SJSA1 (cell line): ENCODE results near the gene RELN. TPM values are rescaled to one million over a fixed set of nuclear protein-coding genes. Genes with fewer than 3 reads are reported as not detected.

ENCODE experiments used
- DNase-seq, 2 experiments: peaks; one replicate each; pipeline ENCODE4 v3.0.0-alpha.2; 2015 to 2020; ENCODE audit warnings: low spot score in 2 of 2, low read depth in 1 of 2
- H3K27ac ChIP-seq: fragments of 250-450 bp; sonication (Bioruptor Pico); 2 replicates; pipeline ENCODE4 v1.5.1; 2020; ENCODE audit warnings: mild to moderate bottlenecking, moderate library complexity
- H3K27me3 ChIP-seq: fragments of 250-450 bp; sonication (Bioruptor Pico); replicated peaks from 2 replicates; pipeline ENCODE4 v1.5.1; 2020; ENCODE audit warnings: mild to moderate bottlenecking, moderate library complexity
- H3K36me3 ChIP-seq: fragments of 250-450 bp; sonication (Bioruptor Pico); 2 replicates; pipeline ENCODE4 v1.5.1; 2020; ENCODE audit warnings: mild to moderate bottlenecking
- H3K4me1 ChIP-seq: fragments of 250-450 bp; sonication (Bioruptor Pico); replicated peaks from 2 replicates; pipeline ENCODE4 v1.6.1; 2021; ENCODE audit warnings: mild to moderate bottlenecking
- H3K4me3 ChIP-seq: fragments of 250-450 bp; sonication (Bioruptor Pico); 2 replicates; pipeline ENCODE4 v1.5.1; 2020; ENCODE audit warnings: mild to moderate bottlenecking
- H3K9me3 ChIP-seq: fragments of 250-450 bp; sonication (Bioruptor Pico); replicated peaks from 2 replicates; pipeline ENCODE4 v1.5.1; 2020; ENCODE audit warnings: mild to moderate bottlenecking
- total RNA-seq: library from RNA; depleted of rRNA; stranded (reverse); fragments of >200 nt; shearing (Covaris generic); gene quantifications from 2 replicates; pipeline ENCODE4 v1.2.3, GENCODE V29; 2014

The RELN gene
- total RNA-seq, 1 experiment from 2014 or later, result 0.03 TPM

DNA sequence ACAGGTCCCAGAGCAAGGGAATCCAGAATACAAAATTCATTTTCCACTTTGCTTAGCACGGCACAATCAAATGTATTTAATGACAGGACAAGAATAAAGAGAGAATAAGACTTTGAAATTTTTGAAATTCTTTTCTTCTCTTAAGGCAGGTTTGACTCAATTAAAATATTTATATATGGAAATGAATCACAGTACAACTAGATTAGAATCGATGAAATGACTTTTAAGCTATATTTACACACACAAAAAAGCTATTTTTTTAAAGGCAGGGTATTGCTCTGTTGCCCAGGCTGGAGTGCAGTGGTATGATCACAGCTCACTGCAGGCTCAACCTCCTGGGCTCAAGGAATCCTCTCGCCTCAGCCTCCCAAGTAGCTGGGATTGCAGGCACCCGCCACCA lies 278.0 kb downstream of the RELN start:
- no peak for DNase-seq
- Histone ChIP-seq H3K4me3 (no peak overlapping the region), H3K4me1 (no peaks in the 10 kb centered on the region), H3K27ac (no peak overlapping the region), H3K36me3 (no peaks in the 10 kb centered on the region), H3K9me3 (no peaks in the 10 kb centered on the region), H3K27me3 (no peaks in the 10 kb centered on the region)

DNA sequence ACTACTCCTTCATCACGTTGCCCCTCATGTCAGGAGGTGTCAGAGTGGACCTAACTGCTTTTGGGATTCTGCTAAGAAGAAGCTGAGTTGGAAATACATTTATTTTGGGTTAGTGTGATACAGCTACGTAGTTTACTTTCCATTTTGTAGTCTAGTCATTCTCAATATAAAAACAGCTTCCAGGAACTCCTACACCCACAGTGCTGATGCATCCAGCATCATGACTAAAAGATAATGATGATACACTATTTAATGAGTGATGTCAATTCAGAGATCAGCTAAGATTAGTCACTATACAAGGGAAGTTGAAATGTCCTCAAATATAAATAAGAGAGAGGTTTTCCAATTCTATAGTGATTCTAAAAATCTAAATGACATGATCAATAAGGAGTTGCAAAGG lies 279.2 kb downstream of the RELN start:
- no peaks in the 10 kb centered on the region for H3K36me3 ChIP-seq
- H3K27me3 ChIP-seq, result no peaks in the 10 kb centered on the region
- H3K27ac ChIP-seq, result no peak overlapping the region
- no peak for DNase-seq
- H3K4me3 ChIP-seq, result no peak overlapping the region
- no peaks in the 10 kb centered on the region for H3K4me1 ChIP-seq
- H3K9me3 ChIP-seq, result no peaks in the 10 kb centered on the region

DNA sequence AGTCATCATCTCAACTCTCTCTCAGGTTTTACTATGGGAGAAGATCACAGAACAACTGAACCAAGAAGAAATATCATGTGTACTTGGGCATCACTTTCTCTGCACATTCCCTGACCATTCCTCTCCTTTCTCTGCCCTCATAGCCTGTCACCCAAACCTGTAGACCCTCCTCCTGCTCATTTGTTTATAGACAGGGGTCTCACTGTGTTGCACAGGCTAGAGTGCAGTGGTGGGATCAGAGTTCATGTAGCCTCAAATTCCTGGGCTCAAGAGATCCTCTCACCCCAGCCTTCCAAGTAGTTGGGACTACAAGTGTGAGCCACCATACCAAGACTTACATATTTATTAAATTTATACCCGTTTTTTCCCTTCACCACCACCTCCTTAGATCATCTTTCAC lies 282.7 kb downstream of the RELN start:
- Histone ChIP-seq H3K4me1 (no peaks in the 10 kb centered on the region), H3K27ac (no peak overlapping the region), H3K9me3 (no peaks in the 10 kb centered on the region), H3K4me3 (no peak overlapping the region), H3K27me3 (no peaks in the 10 kb centered on the region), H3K36me3 (no peaks in the 10 kb centered on the region)
- DNase-seq, result no peak

DNA sequence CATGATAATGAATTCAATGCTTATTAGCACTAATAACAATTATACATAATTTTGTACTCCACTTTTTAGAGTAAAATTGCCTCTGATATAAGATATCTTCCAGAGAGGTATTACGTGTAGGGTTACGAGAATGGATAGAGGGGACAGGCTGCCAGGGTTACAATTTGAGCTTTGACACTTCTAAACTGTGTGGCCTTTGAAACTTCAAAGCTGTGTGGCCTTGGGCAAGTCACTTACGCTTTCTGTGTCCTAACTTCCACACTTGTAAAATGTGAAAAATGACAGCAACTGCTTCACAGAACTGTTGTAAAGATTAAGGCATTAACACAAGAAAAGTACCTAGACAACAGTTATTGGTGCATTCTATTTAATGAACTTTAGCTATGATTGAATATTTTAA lies 283.9 kb downstream of the RELN start:
- H3K4me3 ChIP-seq, result no peak overlapping the region
- H3K9me3 ChIP-seq, result no peaks in the 10 kb centered on the region
- no peaks in the 10 kb centered on the region for H3K27me3 ChIP-seq
- DNase-seq, result no peak
- H3K36me3 ChIP-seq, result no peaks in the 10 kb centered on the region
- H3K27ac ChIP-seq, result no peak overlapping the region
- no peaks in the 10 kb centered on the region for H3K4me1 ChIP-seq

DNA sequence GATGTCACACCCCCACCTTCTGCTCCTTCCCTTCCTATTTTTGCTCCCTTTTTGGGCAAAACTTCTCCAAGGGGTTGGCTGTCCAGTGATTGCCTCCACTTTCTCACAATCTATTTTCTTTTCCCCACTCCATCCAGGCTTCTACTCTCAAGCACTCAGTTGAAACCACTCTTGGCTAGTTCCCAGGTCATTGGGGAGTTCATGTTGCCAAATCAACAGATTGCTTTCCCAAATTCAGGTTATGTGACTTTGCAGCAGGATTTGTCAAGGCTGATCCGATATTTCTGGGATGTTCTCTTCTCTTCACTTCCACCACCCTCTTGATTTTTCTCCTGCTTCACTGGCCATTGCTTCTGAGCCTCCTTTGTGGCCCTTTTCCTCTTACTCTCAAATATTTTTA lies 284.8 kb downstream of the RELN start:
- H3K4me1 ChIP-seq, result no peaks in the 10 kb centered on the region
- H3K27ac ChIP-seq, result no peak overlapping the region
- no peaks in the 10 kb centered on the region for H3K36me3 ChIP-seq
- H3K9me3 ChIP-seq, result no peaks in the 10 kb centered on the region
- no peaks in the 10 kb centered on the region for H3K27me3 ChIP-seq
- no peak for DNase-seq
- H3K4me3 ChIP-seq, result no peak overlapping the region

DNA sequence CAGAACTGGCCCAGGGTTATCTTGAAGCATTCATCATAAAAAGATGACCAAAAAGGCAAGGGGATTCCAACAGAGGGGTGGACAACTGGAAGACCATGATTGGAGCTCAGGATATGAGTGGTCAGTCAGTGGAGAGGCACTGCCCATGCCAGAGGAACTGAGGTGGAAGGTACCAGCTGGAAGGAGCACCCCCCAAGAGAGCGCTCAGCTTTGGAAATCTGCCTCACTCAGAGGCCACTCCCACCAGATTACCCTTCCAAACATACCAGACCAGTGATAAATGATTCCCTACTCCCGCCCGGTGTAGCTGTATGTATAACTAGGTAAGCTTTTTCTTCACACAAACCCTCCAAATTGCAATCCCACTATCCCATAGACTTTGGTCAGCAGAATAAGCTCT lies 286.5 kb downstream of the RELN start:
- DNase-seq, result no peak
- Histone ChIP-seq H3K9me3 (no peaks in the 10 kb centered on the region), H3K36me3 (no peaks in the 10 kb centered on the region)

DNA sequence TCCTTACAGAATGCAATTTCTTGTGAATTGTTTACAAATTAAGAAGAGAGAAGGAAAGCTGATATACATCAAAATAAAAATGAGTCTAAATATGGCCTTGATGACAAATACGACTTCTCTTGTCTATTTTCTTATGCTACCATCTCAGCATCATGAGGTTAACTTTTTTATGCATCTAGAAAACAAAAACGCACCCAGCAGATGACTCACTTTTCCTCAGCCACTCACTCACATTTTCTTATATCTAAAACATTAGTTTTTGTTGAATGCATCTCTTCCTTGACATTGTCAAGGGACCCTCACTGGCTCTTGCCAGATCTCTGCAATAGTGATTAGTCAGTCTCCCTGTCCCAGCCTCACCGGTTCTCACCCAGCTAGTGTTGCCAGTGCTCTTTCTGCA lies 287.0 kb downstream of the RELN start:
- H3K36me3 ChIP-seq, result no peaks in the 10 kb centered on the region
- no peak overlapping the region for H3K27ac ChIP-seq
- DNase-seq, result no peak
- H3K4me1 ChIP-seq, result no peaks in the 10 kb centered on the region
- H3K4me3 ChIP-seq, result no peak overlapping the region
- H3K27me3 ChIP-seq, result no peaks in the 10 kb centered on the region; the same call in none of the 2 replicates
- H3K9me3 ChIP-seq, result no peaks in the 10 kb centered on the region

More for the DNA sequence above, 286.5 kb downstream of the RELN start:
- H3K27ac ChIP-seq, result no peak overlapping the region
- no peaks in the 10 kb centered on the region; the same call in 1 of the 2 replicates for H3K27me3 ChIP-seq
- H3K4me3 ChIP-seq, result no peak overlapping the region
- no peaks in the 10 kb centered on the region for H3K4me1 ChIP-seq

DNA sequence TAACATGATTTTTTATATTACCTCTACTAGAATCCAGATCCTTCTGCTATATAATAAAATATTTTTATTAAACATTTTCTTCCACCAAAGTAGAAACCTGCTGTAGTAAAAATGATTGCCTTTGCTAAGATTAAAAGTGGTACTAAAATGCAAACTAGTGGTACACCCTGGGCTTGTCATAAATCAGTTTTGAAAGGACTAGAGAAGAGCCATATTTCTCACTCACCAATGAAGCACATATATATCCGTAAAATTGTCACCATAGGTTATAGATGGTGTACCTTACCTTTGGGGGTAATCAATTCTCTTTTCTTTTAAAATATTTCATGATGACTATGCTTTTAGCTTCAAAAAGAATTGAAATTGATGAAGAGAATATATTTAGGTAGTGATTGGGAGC lies 290.4 kb downstream of the RELN start:
- no peak overlapping the region for H3K4me3 ChIP-seq
- no peaks in the 10 kb centered on the region for H3K9me3 ChIP-seq
- DNase-seq, result no peak
- no peak overlapping the region for H3K27ac ChIP-seq
- H3K4me1 ChIP-seq, result no peaks in the 10 kb centered on the region
- no peaks in the 10 kb centered on the region; the same call in none of the 2 replicates for H3K27me3 ChIP-seq
- no peaks in the 10 kb centered on the region for H3K36me3 ChIP-seq

DNA sequence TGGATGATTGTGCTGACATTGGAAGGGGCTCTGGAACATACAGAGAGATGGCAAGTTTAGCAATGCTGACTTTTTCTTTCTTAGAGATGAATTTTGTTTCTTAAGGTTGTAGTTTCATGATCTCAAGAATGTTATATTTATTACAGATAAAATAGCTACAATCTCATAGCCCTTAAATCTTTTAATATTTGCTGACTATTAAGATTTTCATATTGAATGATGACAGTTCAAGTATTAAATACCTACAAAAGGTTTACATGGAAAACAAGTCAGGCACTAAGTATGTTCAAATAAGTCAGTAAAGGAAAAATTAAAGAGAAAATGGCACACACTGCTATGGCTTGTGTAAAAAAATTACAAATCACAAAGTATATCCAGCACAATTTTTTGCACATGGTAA lies 291.4 kb downstream of the RELN start:
- H3K9me3 ChIP-seq, result no peaks in the 10 kb centered on the region
- no peaks in the 10 kb centered on the region for H3K4me1 ChIP-seq
- no peaks in the 10 kb centered on the region for H3K36me3 ChIP-seq
- no peak overlapping the region for H3K27ac ChIP-seq
- no peaks in the 10 kb centered on the region; the same call in none of the 2 replicates for H3K27me3 ChIP-seq
- no peak for DNase-seq
- no peak overlapping the region for H3K4me3 ChIP-seq

DNA sequence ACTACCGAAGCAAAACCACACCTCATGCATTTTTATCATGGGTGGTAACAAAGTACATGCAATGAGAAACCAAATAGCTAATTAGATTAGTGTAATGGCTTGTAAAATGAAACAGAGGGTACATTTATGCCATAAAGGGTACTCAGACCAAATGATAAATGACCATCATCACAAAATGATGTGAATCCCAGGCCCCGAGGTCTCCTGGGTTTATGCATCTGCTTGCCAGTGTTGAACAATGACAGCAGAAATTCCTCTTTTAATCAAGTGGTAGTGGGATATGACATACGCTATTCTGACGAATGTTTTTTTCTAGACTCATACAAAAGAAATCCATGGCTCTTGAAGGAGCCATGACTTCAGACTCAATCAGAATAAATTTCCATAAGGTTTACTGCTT lies 293.9 kb downstream of the RELN start:
- Histone ChIP-seq H3K27me3 (no peaks in the 10 kb centered on the region; the same call in none of the 2 replicates), H3K4me3 (no peak overlapping the region), H3K9me3 (no peaks in the 10 kb centered on the region), H3K4me1 (no peaks in the 10 kb centered on the region), H3K36me3 (no peaks in the 10 kb centered on the region), H3K27ac (no peak overlapping the region)
- DNase-seq, result no peak

DNA sequence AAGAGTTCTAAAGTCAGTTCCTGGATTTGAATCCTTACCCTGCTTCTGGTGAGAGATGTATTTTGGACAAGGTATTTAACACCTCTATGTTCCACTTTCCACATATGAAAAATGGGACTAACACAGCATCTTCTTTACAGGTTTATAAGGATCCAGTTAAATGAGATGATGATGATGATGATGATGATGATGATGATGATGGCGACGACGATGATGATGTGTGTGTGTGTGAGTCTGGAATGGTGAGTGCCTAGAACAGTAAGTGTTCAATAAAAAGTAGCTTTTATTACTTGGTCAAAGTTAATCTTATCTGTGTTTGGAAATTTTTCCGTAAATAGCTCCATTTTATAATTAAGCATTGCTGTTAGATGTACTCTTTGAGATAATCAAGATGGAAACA lies 295.2 kb downstream of the RELN start:
- H3K36me3 ChIP-seq, result no peaks in the 10 kb centered on the region
- DNase-seq, result no peak
- H3K4me3 ChIP-seq, result no peak overlapping the region
- H3K27ac ChIP-seq, result no peak overlapping the region
- no peaks in the 10 kb centered on the region for H3K9me3 ChIP-seq
- H3K4me1 ChIP-seq, result no peaks in the 10 kb centered on the region
- peaks cover 1% of the 10 kb centered on the region for H3K27me3 ChIP-seq

DNA sequence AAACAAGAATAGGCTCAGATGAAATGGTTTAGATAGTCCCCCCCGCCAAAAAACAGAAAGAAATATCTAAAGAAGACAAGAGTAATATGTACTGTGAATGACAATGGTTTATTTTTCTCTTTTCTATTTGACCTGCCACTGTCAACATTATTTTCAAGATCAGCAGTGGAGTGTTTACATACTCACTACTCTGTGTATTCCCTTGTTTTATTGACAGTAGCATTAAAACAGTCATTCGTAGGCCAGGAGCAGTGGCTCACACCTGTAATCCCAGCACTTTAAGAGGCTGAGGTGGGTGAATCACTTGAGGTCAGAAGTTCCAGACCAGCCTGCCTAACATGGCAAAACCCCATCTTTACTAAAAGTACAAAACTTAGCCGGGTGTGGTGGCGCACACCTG lies 298.2 kb downstream of the RELN start:
- Histone ChIP-seq H3K27me3 (0 out of 2 replicates have a peak, but pooled peaks cover 2% of the 10 kb centered on the region), H3K36me3 (no peaks in the 10 kb centered on the region), H3K27ac (no peak overlapping the region), H3K4me3 (no peak overlapping the region), H3K4me1 (no peaks in the 10 kb centered on the region), H3K9me3 (no peaks in the 10 kb centered on the region)
- no peak for DNase-seq

DNA sequence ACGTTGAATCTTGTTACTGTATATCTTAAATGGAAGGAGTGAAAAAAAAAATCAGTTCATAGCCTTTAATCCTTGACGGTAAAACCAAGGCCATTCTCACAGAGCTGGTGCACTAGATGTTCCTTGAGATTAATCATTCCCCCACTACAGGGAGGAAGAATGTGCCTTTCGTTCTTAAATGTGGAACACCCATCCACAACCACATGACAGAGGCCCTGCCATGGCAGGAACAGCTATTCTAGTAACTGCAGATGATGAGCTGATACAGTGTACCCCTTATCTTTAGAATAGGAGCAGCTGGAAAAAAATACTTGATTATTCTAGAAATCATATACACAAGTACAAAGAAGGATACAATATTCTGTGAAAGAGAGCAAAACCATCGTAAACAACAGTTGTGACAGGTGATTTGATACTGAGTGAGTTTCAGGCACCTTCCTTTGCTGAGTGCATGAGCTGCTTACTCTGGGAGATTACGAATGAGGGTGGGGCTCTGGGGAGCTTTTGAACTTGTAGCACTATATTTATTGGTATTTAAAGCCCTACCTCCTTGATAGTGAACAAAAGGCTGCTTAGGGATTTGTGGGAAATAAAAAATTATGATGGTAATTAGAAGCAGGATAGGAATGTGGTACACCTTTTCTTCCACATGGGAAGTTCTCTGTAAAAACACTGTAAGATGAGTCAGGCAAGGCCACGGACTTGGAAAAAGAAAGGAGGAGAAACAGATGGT lies 299.1 kb downstream of the RELN start:
- Histone ChIP-seq H3K27ac (no peak overlapping the region), H3K27me3 (0 out of 2 replicates have a peak, but pooled peaks cover 2% of the 10 kb centered on the region), H3K9me3 (no peaks in the 10 kb centered on the region), H3K4me3 (no peak overlapping the region), H3K36me3 (no peaks in the 10 kb centered on the region), H3K4me1 (no peaks in the 10 kb centered on the region)
- DNase-seq, result no peak

DNA sequence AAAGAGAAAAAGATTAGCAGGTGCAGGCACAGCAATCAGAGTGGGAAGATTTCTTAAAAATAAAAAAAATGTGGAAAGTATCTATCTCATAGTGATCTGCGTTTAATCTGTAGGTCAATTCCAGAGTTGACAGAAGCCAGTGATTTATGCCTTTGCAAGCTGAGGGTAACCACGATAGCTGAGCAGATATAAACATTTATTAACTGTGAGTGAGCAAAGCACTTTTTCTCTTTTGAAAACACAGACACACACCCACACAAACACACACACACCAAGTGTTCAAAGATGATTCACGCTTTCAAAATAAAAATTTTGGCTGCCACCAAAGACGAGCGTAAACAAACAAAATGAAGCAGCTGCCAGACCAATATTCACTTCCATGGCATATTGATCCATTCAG lies 300.2 kb downstream of the RELN start:
- Histone ChIP-seq H3K36me3 (no peaks in the 10 kb centered on the region), H3K27me3 (0 out of 2 replicates have a peak, but pooled peaks cover 2% of the 10 kb centered on the region), H3K4me1 (no peaks in the 10 kb centered on the region), H3K9me3 (no peaks in the 10 kb centered on the region), H3K4me3 (no peak overlapping the region), H3K27ac (no peak overlapping the region)
- no peak for DNase-seq

DNA sequence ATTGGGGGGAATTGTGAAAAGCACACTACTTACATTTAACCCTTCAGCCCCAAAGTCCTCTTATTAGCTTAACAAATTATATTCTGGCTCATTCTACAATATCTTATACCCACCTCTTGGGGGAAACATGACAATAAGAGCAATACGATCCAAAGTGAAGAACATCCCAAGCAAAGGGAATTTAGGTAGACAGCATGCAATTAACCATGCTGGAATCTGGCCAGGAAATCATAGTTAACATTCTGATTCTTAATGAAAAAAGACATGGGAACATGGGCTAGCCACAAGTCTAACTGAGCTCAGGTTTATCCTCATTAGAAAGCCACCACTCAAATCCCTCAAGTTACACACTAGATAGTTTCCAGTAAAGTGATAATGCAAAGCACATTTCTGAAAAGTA lies 301.5 kb downstream of the RELN start:
- Histone ChIP-seq H3K4me1 (no peaks in the 10 kb centered on the region), H3K27ac (no peak overlapping the region), H3K36me3 (no peaks in the 10 kb centered on the region), H3K9me3 (no peaks in the 10 kb centered on the region), H3K27me3 (0 out of 2 replicates have a peak, but pooled peaks cover 2% of the 10 kb centered on the region), H3K4me3 (no peak overlapping the region)
- no peak for DNase-seq
